HEK293 (cell line): ENCODE results near the gene BBS7.

Experiments
- CTCF ChIA-PET: fragments of 350-600 bp; formaldehyde crosslinking; extraction: SDS; loops from one replicate; lab custom pipeline; 2021; ENCODE audit warnings: antibody characterized with exemption; lab: Yijun Ruan, JAX
- POLR2A ChIA-PET: fragments of 300-600 bp; formaldehyde crosslinking; extraction: SDS; loops from one replicate; lab custom pipeline; 2020; ENCODE audit warnings: antibody characterized with exemption, inconsistent platforms; lab: Yijun Ruan, JAX
- H3K27ac ChIP-seq: fragments of 200-500 bp; sonication (Bioruptor generic); 2 replicates; pipeline ENCODE4 v1.5.1; 2014; ENCODE audit warnings: low read depth, low read length, control low read depth, inconsistent platforms; ENCODE audit errors: extremely low read depth
- H3K36me3 ChIP-seq, 2 experiments: fragments of 200-500 bp in 1 of 2; sonication (Bioruptor generic) in 1 of 2; 1 replicate in 1 of 2; 2 replicates in 1 of 2; pipeline ENCODE4 v1.5.1; 2014 to 2017; ENCODE audit warnings: inconsistent platforms in 2 of 2, low read length in 2 of 2; ENCODE audit not compliant: control insufficient read depth in 2 of 2, insufficient read depth in 1 of 2
- H3K4me1 ChIP-seq: fragments of 200-500 bp; sonication (Bioruptor generic); 2 replicates; pipeline ENCODE4 v1.5.1; 2014; ENCODE audit warnings: mild to moderate bottlenecking, low read length, inconsistent platforms; ENCODE audit not compliant: control insufficient read depth, insufficient read depth
- H3K4me3 ChIP-seq: 2 replicates; pipeline ENCODE4 v1.5.1; 2011; ENCODE audit warnings: low read depth, mild to moderate bottlenecking, control low read depth, low read length, moderate library complexity
- H3K9me3 ChIP-seq: fragments of 200-500 bp; sonication (Bioruptor generic); 2 replicates; pipeline ENCODE4 v1.5.1; 2014; ENCODE audit warnings: low read depth, low read length, inconsistent platforms; ENCODE audit not compliant: control insufficient read depth, insufficient read depth
- HOXA7 ChIP-seq: sonication (generic); formaldehyde crosslinking; IDR thresholded peaks from 2 replicates; pipeline ENCODE4 v1.8.1; 2022; ENCODE audit warnings: missing genetic modification reagents, borderline replicate concordance
- INSM2 ChIP-seq: fragments of 450-650 bp; formaldehyde crosslinking; IDR thresholded peaks from 2 replicates; pipeline ENCODE4 v1.5.1; 2016; ENCODE audit warnings: missing biosample characterization, missing genetic modification characterization
- KLF1 ChIP-seq: fragments of 450-650 bp; formaldehyde crosslinking; IDR thresholded peaks from 2 replicates; pipeline ENCODE4 v1.5.1; 2016; ENCODE audit warnings: missing biosample characterization, missing genetic modification characterization
- KLF10 ChIP-seq: fragments of 450-650 bp; IDR thresholded peaks from 2 replicates; pipeline ENCODE4 v1.5.1; 2018; ENCODE audit warnings: missing biosample characterization, mild to moderate bottlenecking, missing genetic modification characterization
- KLF16 ChIP-seq: fragments of 450-650 bp; formaldehyde crosslinking; IDR thresholded peaks from 2 replicates; pipeline ENCODE4 v1.5.1; 2017; ENCODE audit warnings: missing biosample characterization, missing genetic modification characterization
- MYNN ChIP-seq: fragments of 450-650 bp; formaldehyde crosslinking; IDR thresholded peaks from 2 replicates; pipeline ENCODE4 v1.5.1; 2016; ENCODE audit warnings: missing biosample characterization, missing genetic modification characterization, borderline replicate concordance
- MZF1 ChIP-seq: fragments of 450-650 bp; formaldehyde crosslinking; IDR thresholded peaks from 2 replicates; pipeline ENCODE4 v1.5.1; 2017; ENCODE audit warnings: missing biosample characterization, missing genetic modification characterization, borderline replicate concordance
- OVOL3 ChIP-seq: fragments of 450-650 bp; formaldehyde crosslinking; IDR thresholded peaks from 2 replicates; pipeline ENCODE4 v1.5.1; 2016; ENCODE audit warnings: missing biosample characterization, missing genetic modification characterization
- PRDM6 ChIP-seq: fragments of 450-650 bp; formaldehyde crosslinking; IDR thresholded peaks from 2 replicates; pipeline ENCODE4 v1.5.1; 2017; ENCODE audit warnings: missing biosample characterization, missing genetic modification characterization
- ZNF10 ChIP-seq: fragments of 450-650 bp; formaldehyde crosslinking; IDR thresholded peaks from 2 replicates; pipeline ENCODE4 v1.5.1; 2017; ENCODE audit warnings: missing biosample characterization, missing genetic modification characterization
- ZNF157 ChIP-seq: fragments of 450-650 bp; formaldehyde crosslinking; IDR thresholded peaks from 2 replicates; pipeline ENCODE4 v1.5.1; 2016; ENCODE audit warnings: missing biosample characterization, missing genetic modification characterization
- ZNF184 ChIP-seq: fragments of 450-650 bp; IDR thresholded peaks from 2 replicates; pipeline ENCODE4 v1.5.1; 2018; ENCODE audit warnings: missing biosample characterization, mild to moderate bottlenecking, missing genetic modification characterization
- ZNF239 ChIP-seq: fragments of 450-650 bp; formaldehyde crosslinking; IDR thresholded peaks from 2 replicates; pipeline ENCODE4 v1.5.1; 2016; ENCODE audit warnings: missing biosample characterization, missing genetic modification characterization
- ZNF449 ChIP-seq: fragments of 450-650 bp; formaldehyde crosslinking; IDR thresholded peaks from 2 replicates; pipeline ENCODE4 v1.5.1; 2017; ENCODE audit warnings: missing biosample characterization, mild to moderate bottlenecking, missing genetic modification characterization, moderate library complexity
- ZNF48 ChIP-seq: fragments of 450-650 bp; formaldehyde crosslinking; IDR thresholded peaks from 2 replicates; pipeline ENCODE4 v1.5.1; 2016; ENCODE audit warnings: missing biosample characterization, missing genetic modification characterization
- ZNF510 ChIP-seq: fragments of 450-650 bp; formaldehyde crosslinking; IDR thresholded peaks from 2 replicates; pipeline ENCODE4 v1.5.1; 2018; ENCODE audit warnings: mild to moderate bottlenecking, missing genetic modification characterization, missing biosample characterization; ENCODE audit not compliant: insufficient replicate concordance
- ZNF514 ChIP-seq: fragments of 450-650 bp; formaldehyde crosslinking; IDR thresholded peaks from 2 replicates; pipeline ENCODE4 v1.5.1; 2016; ENCODE audit warnings: missing biosample characterization, missing genetic modification characterization
- ZNF530 ChIP-seq: fragments of 450-650 bp; formaldehyde crosslinking; IDR thresholded peaks from 2 replicates; pipeline ENCODE4 v1.5.1; 2016; ENCODE audit warnings: low read depth, missing biosample characterization, missing genetic modification characterization
- ZNF558 ChIP-seq: fragments of 450-650 bp; formaldehyde crosslinking; IDR thresholded peaks from 2 replicates; pipeline ENCODE4 v1.5.1; 2016; ENCODE audit warnings: missing biosample characterization, missing genetic modification characterization
- ZNF596 ChIP-seq: fragments of 450-650 bp; IDR thresholded peaks from 2 replicates; pipeline ENCODE4 v1.5.0; 2018; ENCODE audit warnings: missing biosample characterization, mild to moderate bottlenecking, missing genetic modification characterization, moderate library complexity
- ZNF660 ChIP-seq: fragments of 450-650 bp; IDR thresholded peaks from 2 replicates; pipeline ENCODE4 v1.5.1; 2018; ENCODE audit warnings: missing biosample characterization, mild to moderate bottlenecking, missing genetic modification characterization
- ZNF692 ChIP-seq: fragments of 450-650 bp; formaldehyde crosslinking; IDR thresholded peaks from 2 replicates; pipeline ENCODE4 v1.5.1; 2016; ENCODE audit warnings: missing biosample characterization, missing genetic modification characterization
- ZNF701 ChIP-seq: fragments of 450-650 bp; formaldehyde crosslinking; IDR thresholded peaks from 2 replicates; pipeline ENCODE4 v1.5.1; 2016; ENCODE audit warnings: missing biosample characterization, missing genetic modification characterization
- ZNF777 ChIP-seq: fragments of 450-650 bp; formaldehyde crosslinking; IDR thresholded peaks from 2 replicates; pipeline ENCODE4 v1.5.1; 2017; ENCODE audit warnings: missing biosample characterization, missing genetic modification characterization, borderline replicate concordance
- ZNF830 ChIP-seq: fragments of 450-650 bp; IDR thresholded peaks from 2 replicates; pipeline ENCODE4 v1.5.0; 2018; ENCODE audit warnings: missing biosample characterization, missing genetic modification characterization, low read depth, mild to moderate bottlenecking, moderate library complexity

The BBS7 gene

GRCh38 chr4:121814756-121815155 is 55.5 kb downstream of the BBS7 start (continued):
- TF ChIP-seq MZF1 (tag by site-specific recombination), result no peak
- TF ChIP-seq ZNF596 (tag by site-specific recombination), result no peak

GRCh38 chr4:121811122-121811521 is 59.2 kb downstream of the BBS7 start:
- H3K9me3 ChIP-seq, result no peaks in the 10 kb centered on the region
- H3K4me1 ChIP-seq, result no peaks in the 10 kb centered on the region
- no peak overlapping the region for H3K4me3 ChIP-seq
- no peak overlapping the region for H3K27ac ChIP-seq
- ChIA-PET CTCF (no interaction called here), POLR2A (no interaction called here)
- peaks cover 52 to 96% of the 10 kb centered on the region in 2 experiments for H3K36me3 ChIP-seq
- TF ChIP-seq ZNF449 (tag by site-specific recombination) (no peak), HOXA7 (CRISPR knock-in tag) (no peak), KLF10 (tag by site-specific recombination) (no peak), KLF1 (no peak), PRDM6 (tag by site-specific recombination) (no peak), ZNF157 (no peak), ZNF530 (tag by site-specific recombination) (no peak), ZNF558 (tag by site-specific recombination) (no peak), ZNF830 (tag by site-specific recombination) (no peak), ZNF596 (tag by site-specific recombination) (no peak), ZNF777 (tag by site-specific recombination) (no peak), KLF16 (no peak), ZNF510 (tag by site-specific recombination) (no peak), ZNF48 (no peak), ZNF692 (tag by site-specific recombination) (no peak), OVOL3 (tag by site-specific recombination) (no peak)

- Histone ChIP-seq H3K4me3 (no peak overlapping the region), H3K36me3 (peaks cover 43 to 92% of the 10 kb centered on the region in 2 experiments), H3K4me1 (no peaks in the 10 kb centered on the region), H3K9me3 (no peaks in the 10 kb centered on the region), H3K27ac (no peak overlapping the region)
- ChIA-PET CTCF (interaction anchor here (0.7 kb wide), 2 partner anchors 19 to 122 kb away, joined by 3 to 7 read pairs; no protein-coding TSS in a partner anchor), POLR2A (interaction anchor here (0.7 kb wide), 1 partner anchor 239 kb away, joined by 4 read pairs; no protein-coding TSS in a partner anchor)
- TF ChIP-seq ZNF514 (tag by site-specific recombination) (no peak), ZNF660 (tag by site-specific recombination) (no peak), ZNF239 (tag by site-specific recombination) (no peak), ZNF701 (no peak), INSM2 (tag by site-specific recombination) (no peak), ZNF777 (tag by site-specific recombination) (no peak), ZNF184 (tag by site-specific recombination) (no peak), MYNN (tag by site-specific recombination) (no peak), ZNF10 (no peak)
These were observed 63.9 kb downstream of the BBS7 start for GRCh38 chr4:121806411-121806810.
